Choroid plexus epithelial cell (primary cell): Measurements from ENCODE around the gene FOXO6.
A peak's percentile ranks its signal among the peaks of the same experiment; 100 is the strongest.

Source experiments
- DNase-seq: peaks from one replicate; pipeline ENCODE4 v3.0.0-alpha.2; 2010; ENCODE audit warnings: low read depth
- H3K4me3 ChIP-seq: 2 replicates; pipeline ENCODE4 v1.5.1; 2011; ENCODE audit warnings: low read depth, mild to moderate bottlenecking, control low read depth, low read length, moderate library complexity
- TF ChIP-seq, protein P1 (sequence below): conservative IDR thresholded peaks from 2 replicates; pipeline ENCODE4 v1.5.1; 2011; ENCODE audit warnings: low read depth, mild to moderate bottlenecking, control low read depth, inconsistent platforms, low read length, moderate library complexity

The FOXO6 gene

DNA sequence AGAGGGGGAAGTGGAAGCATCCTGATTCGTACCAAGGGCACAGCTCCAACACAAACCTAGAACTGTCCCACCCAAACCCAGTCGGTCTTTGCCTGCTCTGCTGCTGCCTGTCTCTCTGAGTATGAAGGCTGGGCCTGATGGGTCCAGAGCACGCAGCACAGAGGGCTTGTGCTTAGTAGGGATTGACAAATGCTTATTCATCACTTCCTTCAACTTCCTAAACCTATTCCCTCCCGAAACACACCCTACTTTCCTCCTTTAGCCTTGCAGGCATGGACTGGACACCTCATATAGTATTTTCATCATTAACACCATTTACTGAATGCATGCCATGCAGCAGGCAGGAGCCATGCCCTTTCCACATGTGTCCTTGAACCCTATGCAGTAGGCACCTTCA is 31.3 kb downstream of the FOXO6 start:
- no peak overlapping the region for H3K4me3 ChIP-seq
- no peak for DNase-seq
- TF ChIP-seq, protein P1, sequence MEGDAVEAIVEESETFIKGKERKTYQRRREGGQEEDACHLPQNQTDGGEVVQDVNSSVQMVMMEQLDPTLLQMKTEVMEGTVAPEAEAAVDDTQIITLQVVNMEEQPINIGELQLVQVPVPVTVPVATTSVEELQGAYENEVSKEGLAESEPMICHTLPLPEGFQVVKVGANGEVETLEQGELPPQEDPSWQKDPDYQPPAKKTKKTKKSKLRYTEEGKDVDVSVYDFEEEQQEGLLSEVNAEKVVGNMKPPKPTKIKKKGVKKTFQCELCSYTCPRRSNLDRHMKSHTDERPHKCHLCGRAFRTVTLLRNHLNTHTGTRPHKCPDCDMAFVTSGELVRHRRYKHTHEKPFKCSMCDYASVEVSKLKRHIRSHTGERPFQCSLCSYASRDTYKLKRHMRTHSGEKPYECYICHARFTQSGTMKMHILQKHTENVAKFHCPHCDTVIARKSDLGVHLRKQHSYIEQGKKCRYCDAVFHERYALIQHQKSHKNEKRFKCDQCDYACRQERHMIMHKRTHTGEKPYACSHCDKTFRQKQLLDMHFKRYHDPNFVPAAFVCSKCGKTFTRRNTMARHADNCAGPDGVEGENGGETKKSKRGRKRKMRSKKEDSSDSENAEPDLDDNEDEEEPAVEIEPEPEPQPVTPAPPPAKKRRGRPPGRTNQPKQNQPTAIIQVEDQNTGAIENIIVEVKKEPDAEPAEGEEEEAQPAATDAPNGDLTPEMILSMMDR: no peak

DNA sequence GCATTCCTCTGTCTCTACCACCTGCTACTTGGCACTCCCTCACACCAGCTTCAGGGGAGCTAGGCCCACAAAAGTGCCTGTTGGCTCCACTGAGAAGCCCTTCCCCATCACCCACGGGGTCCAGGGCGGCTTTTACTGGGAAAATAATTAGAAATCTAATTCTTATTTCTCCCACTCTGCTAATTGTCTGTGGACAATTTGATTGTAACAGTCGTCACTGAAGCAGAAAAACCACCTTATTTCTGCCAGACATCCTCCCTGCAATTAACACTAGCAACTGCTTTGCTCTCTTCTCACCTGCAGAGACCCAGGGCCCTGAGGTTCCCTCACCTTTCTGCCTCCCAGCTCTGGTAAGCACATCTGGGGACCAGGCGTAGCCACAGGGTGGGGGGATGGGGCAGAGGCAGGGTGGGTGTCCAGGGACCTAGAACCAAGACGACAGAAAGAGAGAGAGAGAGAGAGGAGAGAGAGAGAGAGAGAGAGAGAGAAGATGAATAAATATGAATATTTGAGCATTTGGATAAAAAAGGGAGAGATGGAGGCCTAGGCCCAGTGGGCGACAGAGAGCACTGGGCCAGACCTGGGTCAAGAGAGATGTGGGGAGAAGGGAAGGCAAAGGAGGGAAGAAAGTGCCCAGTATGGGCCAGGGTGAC is 32.6 kb downstream of the FOXO6 start:
- DNase-seq: no peak
- H3K4me3 ChIP-seq: no peak overlapping the region
- TF ChIP-seq, protein P1: no peak

DNA sequence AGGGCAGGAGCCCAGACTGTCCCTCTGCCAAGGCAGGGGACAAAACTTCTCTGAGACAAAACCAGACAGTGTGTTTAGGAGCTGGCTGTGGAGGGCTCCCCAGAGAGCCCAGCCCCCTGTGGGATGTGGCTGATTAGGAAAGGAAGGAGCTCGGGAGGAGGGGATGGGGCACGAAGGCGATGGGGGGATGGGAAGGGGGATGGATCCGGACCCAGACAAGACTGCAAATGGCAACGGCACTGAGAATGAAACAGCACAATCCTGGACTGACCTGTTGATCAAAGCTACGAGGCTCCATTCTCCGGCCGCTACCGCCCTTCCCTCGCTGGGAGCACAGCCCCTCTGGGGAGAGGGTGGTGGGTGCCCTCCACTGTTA is 33.1 kb downstream of the FOXO6 start:
- no peak for DNase-seq
- no peak overlapping the region for H3K4me3 ChIP-seq
- TF ChIP-seq, protein P1: no peak

DNA sequence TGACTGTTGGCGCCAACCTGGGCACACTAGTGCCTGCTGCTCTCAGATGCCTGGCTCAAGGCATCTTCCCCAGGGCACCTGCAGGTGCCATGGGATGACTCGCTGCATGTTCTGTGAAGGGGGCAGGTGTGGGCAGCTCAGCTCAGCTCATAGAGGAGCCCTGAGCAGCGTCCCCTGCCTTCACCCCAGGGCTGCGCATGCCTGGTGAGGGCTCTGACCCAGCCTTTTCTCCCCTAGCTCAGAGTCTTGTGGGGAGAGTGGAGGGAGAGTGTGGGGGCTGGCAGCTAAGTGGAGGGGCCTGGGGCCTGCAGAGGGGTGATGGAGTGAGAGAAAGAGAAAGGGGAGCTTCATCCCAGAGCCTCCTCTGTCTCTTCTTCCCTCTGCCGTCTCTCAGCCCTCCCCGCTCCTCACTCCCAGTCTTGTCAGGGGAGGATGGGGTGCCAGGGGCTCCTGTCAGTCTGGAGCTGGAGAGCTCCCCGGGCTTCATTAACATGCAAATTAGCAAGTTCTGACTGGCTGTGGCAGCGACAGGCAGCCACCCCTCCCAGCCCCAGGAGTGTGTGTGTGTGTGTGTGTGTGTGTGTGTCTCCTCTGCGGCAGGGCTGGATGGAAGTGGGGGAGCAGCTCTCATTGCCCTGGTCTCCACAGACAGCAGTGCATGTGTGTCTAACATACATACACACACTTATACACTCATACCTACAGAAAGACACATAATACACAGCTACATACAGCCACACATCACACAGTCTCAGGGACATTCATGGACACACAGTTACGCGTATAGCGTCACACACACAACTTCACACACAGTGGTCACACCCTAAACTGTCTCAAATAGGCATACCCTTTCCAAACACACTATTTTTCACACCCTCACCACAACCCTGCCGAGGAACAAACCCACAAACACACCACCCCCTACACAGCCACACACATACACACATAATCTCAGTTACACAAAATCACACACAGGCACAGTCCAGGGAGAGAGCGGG is 34.0 kb downstream of the FOXO6 start:
- H3K4me3 ChIP-seq: no peak overlapping the region
- DNase-seq: no peak
- TF ChIP-seq, protein P1: peak; percentile 16

DNA sequence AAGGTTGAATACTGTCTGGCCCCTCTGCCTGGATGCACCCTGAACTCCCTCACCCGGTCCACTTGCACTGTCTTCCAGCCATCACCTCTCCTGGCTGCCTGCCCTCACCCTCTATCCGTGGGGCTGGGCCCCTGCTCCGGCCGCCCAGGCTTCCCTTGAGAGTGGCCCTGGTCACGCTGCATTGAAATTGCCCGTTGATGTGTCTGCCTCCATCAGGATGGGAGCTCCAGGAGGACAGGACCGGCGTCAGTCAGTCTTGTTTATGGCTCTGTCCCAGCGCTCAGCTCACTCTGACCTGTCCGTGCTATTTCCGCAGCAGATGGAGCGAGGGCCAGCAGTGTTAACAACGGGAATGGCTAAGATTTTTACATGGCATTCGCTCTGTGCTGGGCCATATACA is 34.9 kb downstream of the FOXO6 start:
- H3K4me3 ChIP-seq: no peak overlapping the region
- no peak for DNase-seq
- TF ChIP-seq, protein P1: no peak

DNA sequence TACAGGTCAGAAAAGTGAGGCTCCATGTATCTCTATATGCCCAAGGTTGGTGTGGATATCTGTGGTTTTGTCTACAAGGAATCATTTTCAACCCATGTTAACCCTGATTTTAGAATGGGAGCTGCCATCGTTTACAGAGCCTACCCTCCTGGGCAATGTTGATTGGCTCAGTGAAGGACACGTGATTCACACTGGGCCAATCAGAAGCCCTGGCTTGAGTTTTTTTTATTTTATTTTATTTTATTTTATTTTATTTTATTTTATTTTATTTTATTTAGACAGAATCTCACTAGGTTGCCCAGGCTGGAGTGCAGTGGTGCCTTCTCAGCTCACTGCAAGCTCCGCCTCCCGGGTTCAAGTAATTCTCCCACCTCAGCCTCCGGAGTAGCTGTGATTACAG is 35.8 kb downstream of the FOXO6 start:
- TF ChIP-seq, protein P1: no peak
- no peak for DNase-seq
- no peak overlapping the region for H3K4me3 ChIP-seq
